GM21825 (cell line): ENCODE results near the gene ACTA2.
"Not testable (repeated sequence)": the region's sequence is repeated elsewhere in the genome, so short reads cannot be mapped to it uniquely, and the experiment has no call there.

Experiments
- ATAC-seq: cut with Tn5 transposase; IDR thresholded peaks from one replicate; pipeline ENCODE4 v1.9.1; 2021; ENCODE audit warnings: mild to moderate bottlenecking, moderate library complexity; ENCODE audit not compliant: unreplicated experiment

ACTA2 gene

GRCh38 chr10:88953662-88954061 lies 1.1 kb upstream of the ACTA2 start:
- no peak for ATAC-seq

GRCh38 chr10:88949912-88950837 lies 2.4 kb downstream of the ACTA2 start:
- ATAC-seq = no peak

GRCh38 chr10:88949051-88949450 lies 3.5 kb downstream of the ACTA2 start:
- no peak for ATAC-seq

GRCh38 chr10:88946965-88947590 lies 5.5 kb downstream of the ACTA2 start:
- no peak for ATAC-seq

- ATAC-seq = no peak
Observed at GRCh38 chr10:88946200-88946599, 6.4 kb downstream of the ACTA2 start.

- ATAC-seq = peak; percentile 59
Observed at GRCh38 chr10:88944813-88945212, 7.8 kb downstream of the ACTA2 start.

GRCh38 chr10:88943778-88944177 lies 8.8 kb downstream of the ACTA2 start:
- ATAC-seq = no peak

GRCh38 chr10:88941026-88941425 lies 11.5 kb downstream of the ACTA2 start:
- ATAC-seq = no peak

- ATAC-seq = no peak
Observed at GRCh38 chr10:88938938-88939337, 13.6 kb downstream of the ACTA2 start.

- no peak for ATAC-seq
Observed at GRCh38 chr10:88938039-88938438, 14.5 kb downstream of the ACTA2 start.

GRCh38 chr10:88936656-88937055 lies 15.9 kb downstream of the ACTA2 start:
- no peak for ATAC-seq

GRCh38 chr10:88934900-88935672 lies 17.5 kb downstream of the ACTA2 start:
- ATAC-seq = no peak

GRCh38 chr10:88933564-88933963 lies 19.0 kb downstream of the ACTA2 start:
- ATAC-seq = no peak

GRCh38 chr10:88932539-88933256 lies 19.9 kb downstream of the ACTA2 start:
- peak; percentile 58 for ATAC-seq

GRCh38 chr10:88932029-88932428 lies 20.5 kb downstream of the ACTA2 start:
- not testable (repeated sequence) for ATAC-seq

- ATAC-seq = no peak
Observed at GRCh38 chr10:88931548-88931947, 21.0 kb downstream of the ACTA2 start.

GRCh38 chr10:88928254-88928653 lies 24.3 kb downstream of the ACTA2 start:
- ATAC-seq = no peak

- ATAC-seq = no peak
Observed at GRCh38 chr10:88927416-88927690, 25.2 kb downstream of the ACTA2 start.

- ATAC-seq = no peak
Observed at GRCh38 chr10:88926566-88927415, 25.8 kb downstream of the ACTA2 start.

- ATAC-seq = no peak
Observed at GRCh38 chr10:88923520-88923919, 29.1 kb downstream of the ACTA2 start.
